AG04449 (cell line): Measurements from ENCODE around the gene CASQ1.

Experiments used
- CTCF ChIA-PET: fragments of 350-600 bp; formaldehyde crosslinking; extraction: SDS; loops from one replicate; lab custom pipeline; 2021; ENCODE audit warnings: antibody characterized with exemption; lab: Yijun Ruan, JAX
- POLR2A ChIA-PET: fragments of 400-600, 350-600 bp; formaldehyde crosslinking; extraction: SDS; loops from one replicate; lab custom pipeline; 2020; ENCODE audit warnings: antibody characterized with exemption, inconsistent platforms; lab: Yijun Ruan, JAX
- DNase-seq: peaks from one replicate; pipeline ENCODE4 v3.0.0-alpha.2; 2010; ENCODE audit warnings: low read depth, low spot score
- H3K4me3 ChIP-seq: 2 replicates; pipeline ENCODE4 v1.5.1; 2011; ENCODE audit warnings: low read depth, mild to moderate bottlenecking, control low read depth, low read length
- CTCF ChIP-seq: IDR thresholded peaks from one replicate; pipeline ENCODE4 v1.5.1; 2011; ENCODE audit warnings: mild to moderate bottlenecking, moderate library complexity, low read length, control low read depth, inconsistent platforms; ENCODE audit not compliant: insufficient read depth; ENCODE audit errors: missing control alignments

Gene CASQ1

GRCh38 chr1:160169553-160170399, 20.6 kb upstream of the CASQ1 start:
- DNase-seq = no peak
- TF ChIP-seq CTCF = no peak
- ChIA-PET POLR2A (no interaction called here), CTCF (interaction anchor here (0.8 to 5.8 kb wide), 6 partner anchors 11 to 67 kb away, joined by 3 to 47 read pairs (median 3); partner anchors contain the start of gene CASQ1)
- H3K4me3 ChIP-seq = no peak overlapping the region

- H3K4me3 ChIP-seq = no peak overlapping the region
- TF ChIP-seq CTCF = no peak
- DNase-seq = no peak
- ChIA-PET CTCF (interaction anchor here (0.7 to 5.8 kb wide), 5 partner anchors 9 to 86 kb away, joined by 3 to 47 read pairs (median 5); partner anchors contain the start of gene CASQ1), POLR2A (no interaction called here)
Measured at GRCh38 chr1:160171354-160171753, 19.0 kb upstream of the CASQ1 start.

GRCh38 chr1:160171980-160172379, 18.4 kb upstream of the CASQ1 start:
- no peak for TF ChIP-seq CTCF
- DNase-seq = no peak
- CTCF ChIA-PET = interaction anchor here (0.7 to 5.8 kb wide), 5 partner anchors 10 to 87 kb away, joined by 3 to 47 read pairs (median 5); partner anchors contain the start of gene CASQ1
- H3K4me3 ChIP-seq = no peak overlapping the region
- POLR2A ChIA-PET = no interaction called here

GRCh38 chr1:160177231-160177630, 13.1 kb upstream of the CASQ1 start:
- ChIA-PET POLR2A (no interaction called here), CTCF (interaction anchor here (1.3 kb wide), 1 partner anchor 16 kb away, joined by 3 read pairs; no protein-coding TSS in a partner anchor)
- DNase-seq = no peak
- no peak overlapping the region for H3K4me3 ChIP-seq
- no peak for TF ChIP-seq CTCF

- TF ChIP-seq CTCF = no peak
- no peak overlapping the region for H3K4me3 ChIP-seq
- no peak for DNase-seq
- POLR2A ChIA-PET = no interaction called here
- CTCF ChIA-PET = interaction anchor here (1.3 kb wide), 1 partner anchor 15 kb away, joined by 3 read pairs; no protein-coding TSS in a partner anchor
Measured at GRCh38 chr1:160177667-160178066, 12.7 kb upstream of the CASQ1 start.

GRCh38 chr1:160178731-160179130, 11.6 kb upstream of the CASQ1 start:
- CTCF ChIA-PET = interaction anchor here (1.3 to 6.2 kb wide), 2 partner anchors 11 to 13 kb away, joined by 5 to 49 read pairs; no protein-coding TSS in a partner anchor
- POLR2A ChIA-PET = no interaction called here
- no peak overlapping the region for H3K4me3 ChIP-seq
- TF ChIP-seq CTCF = no peak
- DNase-seq = no peak
